Adrenal gland (tissue), 5 donors: ENCODE measurements around the gene NACA2.

Experiments
- POLR2A ChIP-seq, 2 donors: fragments of 450-650 bp; IDR thresholded peaks; one replicate each; pipeline ENCODE4 v1.6.1; 2017; ENCODE audit warnings: antibody characterized with exemption in 2 of 2, mild to moderate bottlenecking in 2 of 2, moderate library complexity in 1 of 2
- TF ChIP-seq, protein P1 (sequence below), 6 experiments: fragments of 450-650 bp in 4 of 6; fragments of 200-600 bp in 2 of 6; sonication (generic) in 1 of 6; IDR thresholded peaks; 1 replicate in 5 of 6; 2 replicates in 1 of 6; pipeline versions ENCODE4 v1.5.1 to v1.8.0; 2016 to 2021; ENCODE audit warnings: antibody characterized with exemption in 6 of 6, mild to moderate bottlenecking in 2 of 6, moderate library complexity in 1 of 6
- donor health status: DM: no; HTN: no; CAD: no.

DNA sequence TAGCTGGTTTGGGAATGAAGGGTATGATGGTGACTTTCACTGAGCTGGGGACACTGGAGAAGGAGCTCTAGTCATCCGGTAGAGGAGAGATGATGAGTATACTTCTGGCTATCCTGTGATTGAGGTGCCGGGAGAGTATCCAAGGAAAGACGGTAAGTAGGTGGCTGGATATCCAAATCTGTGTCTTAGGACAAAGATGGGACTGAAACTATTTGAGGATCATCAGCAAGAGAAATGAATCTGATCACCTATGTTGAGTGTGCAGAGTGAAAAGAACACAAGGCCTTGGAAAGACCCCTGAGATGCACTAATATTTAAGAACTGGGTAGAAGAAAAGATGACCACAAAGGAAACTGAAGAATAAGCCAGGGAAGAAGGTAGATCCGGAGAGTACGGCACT lies 1.0 kb downstream of the NACA2 start:
- TF ChIP-seq, protein P1, sequence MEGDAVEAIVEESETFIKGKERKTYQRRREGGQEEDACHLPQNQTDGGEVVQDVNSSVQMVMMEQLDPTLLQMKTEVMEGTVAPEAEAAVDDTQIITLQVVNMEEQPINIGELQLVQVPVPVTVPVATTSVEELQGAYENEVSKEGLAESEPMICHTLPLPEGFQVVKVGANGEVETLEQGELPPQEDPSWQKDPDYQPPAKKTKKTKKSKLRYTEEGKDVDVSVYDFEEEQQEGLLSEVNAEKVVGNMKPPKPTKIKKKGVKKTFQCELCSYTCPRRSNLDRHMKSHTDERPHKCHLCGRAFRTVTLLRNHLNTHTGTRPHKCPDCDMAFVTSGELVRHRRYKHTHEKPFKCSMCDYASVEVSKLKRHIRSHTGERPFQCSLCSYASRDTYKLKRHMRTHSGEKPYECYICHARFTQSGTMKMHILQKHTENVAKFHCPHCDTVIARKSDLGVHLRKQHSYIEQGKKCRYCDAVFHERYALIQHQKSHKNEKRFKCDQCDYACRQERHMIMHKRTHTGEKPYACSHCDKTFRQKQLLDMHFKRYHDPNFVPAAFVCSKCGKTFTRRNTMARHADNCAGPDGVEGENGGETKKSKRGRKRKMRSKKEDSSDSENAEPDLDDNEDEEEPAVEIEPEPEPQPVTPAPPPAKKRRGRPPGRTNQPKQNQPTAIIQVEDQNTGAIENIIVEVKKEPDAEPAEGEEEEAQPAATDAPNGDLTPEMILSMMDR (IDR thresholded peaks at IDR 0.05) = no peak
- TF ChIP-seq POLR2A (IDR thresholded peaks at IDR 0.05) = no peak
